GM11168 (cell line): ENCODE measurements around the gene FCHSD2.

Experiments used
- in situ Hi-C: fragments of 300-500 bp; cut with MboI; formaldehyde crosslinking; loops from one replicate; pipeline ENCODE4 v1.12.0; 2022; ENCODE audit warnings: low sequenced_read_pairs; ENCODE audit not compliant: unreplicated experiment

FCHSD2 gene

DNA sequence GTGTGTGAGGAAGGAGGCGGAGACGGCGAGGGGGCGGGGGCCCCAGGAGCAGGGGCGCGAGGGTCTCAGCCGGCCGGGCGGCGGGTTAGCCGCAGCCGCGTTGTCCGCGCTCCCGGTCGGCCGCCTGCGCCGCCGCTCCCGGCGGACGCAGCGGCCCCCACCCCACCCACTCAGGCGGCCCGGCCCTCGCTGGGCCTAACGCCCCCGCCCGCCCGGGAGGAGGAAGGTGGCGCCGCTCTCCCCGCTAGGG, at the start of gene FCHSD2:
TSS of gene FCHSD2 (minus strand) at position 191 of the 250 bp plus-strand sequence. CDS start 441 bp downstream, outside the sequence.
- in situ Hi-C loops: no loop called here

DNA sequence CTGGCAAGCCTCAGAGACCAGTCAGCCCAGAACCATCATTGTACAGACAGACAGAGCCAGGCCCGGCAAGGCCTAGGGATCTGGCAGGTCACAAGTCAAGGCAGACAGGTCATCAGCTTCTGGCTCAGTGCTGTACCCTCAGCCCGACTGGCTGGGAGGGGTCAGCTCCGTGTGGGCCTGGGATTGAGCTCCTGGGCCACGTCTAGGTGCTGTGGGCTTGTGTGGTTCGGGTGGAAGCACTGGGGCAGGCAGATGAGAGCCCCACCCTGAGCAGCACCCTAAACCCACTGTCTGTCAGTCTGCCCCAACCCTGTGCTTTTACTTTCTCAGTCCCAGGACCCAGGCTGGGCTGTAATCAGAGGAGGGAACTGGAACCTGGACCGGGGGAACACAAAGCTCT, 49.0 kb upstream of the FCHSD2 start:
- in situ Hi-C loops: no loop called here

DNA sequence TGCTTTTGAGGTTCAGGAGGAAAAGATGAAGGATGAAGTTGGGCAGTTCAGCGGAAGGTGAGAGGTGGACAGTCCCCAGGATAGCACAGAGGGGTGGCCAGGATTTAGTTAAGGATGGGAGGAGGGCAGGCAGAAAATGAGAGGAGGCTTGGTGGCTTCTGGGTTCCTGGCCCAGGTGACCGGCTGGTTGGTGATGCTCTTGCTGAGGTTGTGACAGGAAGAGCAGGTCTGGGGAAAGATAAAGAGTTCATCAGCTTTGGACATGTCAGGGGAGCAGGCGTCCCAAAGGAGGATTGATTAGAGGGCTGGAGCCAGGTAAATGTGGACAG, 48.4 kb upstream of the FCHSD2 start:
- in situ Hi-C loops: no loop called here

DNA sequence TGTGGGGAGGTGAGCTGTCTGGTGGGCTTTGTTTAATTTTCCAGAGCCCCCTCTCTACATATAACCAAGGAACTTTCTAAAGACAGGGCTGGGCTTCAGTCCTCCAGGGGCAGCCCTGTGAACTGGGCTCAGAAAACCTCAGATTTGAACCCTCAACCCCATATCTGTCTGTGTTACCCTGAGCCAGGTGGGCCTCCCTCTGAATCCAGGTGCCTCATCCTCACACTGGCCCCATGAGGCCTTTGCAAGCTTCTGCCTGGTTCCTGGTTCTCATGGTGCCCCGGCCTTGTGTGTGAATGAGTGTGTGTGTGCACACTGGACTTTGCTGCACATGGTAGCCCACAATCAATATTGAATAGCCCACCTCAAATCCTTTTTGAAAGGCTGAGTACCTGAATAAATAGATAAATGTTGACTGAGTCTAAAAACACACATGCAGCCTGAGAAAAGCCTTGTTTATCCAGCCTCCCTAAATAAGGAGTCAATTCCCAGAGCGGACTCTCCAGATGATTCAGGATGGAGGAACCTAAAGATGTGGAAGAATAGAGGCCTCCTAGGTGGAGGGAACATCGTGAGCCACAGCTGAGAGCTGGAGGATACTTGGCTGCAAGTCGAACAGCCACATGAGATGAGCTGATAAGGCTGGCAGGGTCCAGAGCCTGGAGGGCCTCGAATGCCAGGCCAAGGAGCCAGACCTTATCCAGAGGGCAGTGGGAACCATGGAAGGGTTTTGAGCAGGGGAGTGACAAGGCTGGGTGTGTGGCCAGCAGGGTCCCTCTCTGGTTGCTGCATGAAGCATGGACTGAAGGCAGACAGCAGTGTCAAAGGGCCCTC, 47.8 kb upstream of the FCHSD2 start:
- in situ Hi-C loops: loop anchor here (5.0 kb wide), 1 partner anchor 52 kb away; no protein-coding TSS in a partner anchor

- in situ Hi-C loops: loop anchor here (5.0 kb wide), 1 partner anchor 53 kb away; no protein-coding TSS in a partner anchor
Measured at GRCh38 chr11:73189315-73189714, 47.2 kb upstream of the FCHSD2 start.

DNA sequence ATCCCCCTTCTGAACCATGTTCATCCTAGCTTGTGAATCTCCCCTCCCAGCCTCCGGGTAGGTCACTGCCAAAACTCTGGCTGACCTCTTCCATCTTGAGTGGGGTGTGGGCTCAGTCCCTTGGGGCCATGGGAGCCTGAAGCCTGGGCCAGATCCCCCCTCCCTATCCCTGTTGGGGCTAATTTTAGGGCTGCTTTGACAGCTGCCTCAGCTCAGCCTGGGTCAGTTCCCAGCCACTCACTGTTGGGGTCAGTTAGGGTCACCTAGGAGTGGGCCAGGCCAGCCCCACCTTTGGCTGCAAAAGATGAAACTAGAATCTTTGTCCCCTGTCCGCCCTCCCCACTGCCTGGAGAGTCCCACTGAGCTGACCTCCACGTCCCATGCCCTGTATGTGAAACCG, 46.2 kb upstream of the FCHSD2 start:
- in situ Hi-C loops: loop anchor here (5.0 kb wide), 1 partner anchor 54 kb away; no protein-coding TSS in a partner anchor

- in situ Hi-C loops: loop anchor here (5.0 kb wide), 1 partner anchor 54 kb away; no protein-coding TSS in a partner anchor
Measured at GRCh38 chr11:73187854-73188253, 45.7 kb upstream of the FCHSD2 start.

- in situ Hi-C loops: loop anchor here (5.0 kb wide), 1 partner anchor 55 kb away; no protein-coding TSS in a partner anchor
Measured at GRCh38 chr11:73186886-73187285, 44.8 kb upstream of the FCHSD2 start.

- in situ Hi-C loops: loop anchor here (5.0 kb wide), 1 partner anchor 56 kb away; no protein-coding TSS in a partner anchor
Measured at GRCh38 chr11:73186294-73186850, 44.3 kb upstream of the FCHSD2 start.

DNA sequence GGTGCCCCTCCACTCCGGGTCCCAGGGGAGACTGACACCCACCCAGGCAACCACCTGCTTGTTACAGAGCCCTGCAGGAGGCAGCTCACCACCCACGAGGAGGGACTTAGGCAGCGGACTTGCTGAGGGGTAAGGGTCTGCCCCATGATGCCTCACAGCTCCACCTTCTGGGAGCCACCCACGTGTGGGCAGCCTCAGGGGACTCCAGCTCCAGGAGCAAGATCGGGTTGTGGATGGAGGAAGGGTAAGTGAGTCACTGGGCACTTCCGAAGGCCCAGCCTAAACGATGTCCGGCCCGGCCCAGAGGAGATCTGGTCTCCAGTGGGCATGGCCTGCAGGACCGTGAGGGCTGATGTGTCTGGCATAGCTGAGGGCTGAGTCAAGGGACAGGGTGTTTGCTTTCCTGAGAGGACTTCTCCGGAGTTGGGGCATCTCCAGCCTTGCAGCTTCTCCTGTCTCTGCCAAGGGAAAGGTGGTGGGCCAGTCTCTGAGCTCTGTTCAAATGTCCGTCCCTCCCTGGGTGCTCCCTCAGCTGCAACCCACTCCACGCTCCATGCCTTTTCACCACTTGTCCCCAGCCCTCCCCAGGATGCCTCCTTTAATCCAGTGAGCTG, 43.7 kb upstream of the FCHSD2 start:
- in situ Hi-C loops: loop anchor here (5.0 kb wide), 1 partner anchor 57 kb away; no protein-coding TSS in a partner anchor

DNA sequence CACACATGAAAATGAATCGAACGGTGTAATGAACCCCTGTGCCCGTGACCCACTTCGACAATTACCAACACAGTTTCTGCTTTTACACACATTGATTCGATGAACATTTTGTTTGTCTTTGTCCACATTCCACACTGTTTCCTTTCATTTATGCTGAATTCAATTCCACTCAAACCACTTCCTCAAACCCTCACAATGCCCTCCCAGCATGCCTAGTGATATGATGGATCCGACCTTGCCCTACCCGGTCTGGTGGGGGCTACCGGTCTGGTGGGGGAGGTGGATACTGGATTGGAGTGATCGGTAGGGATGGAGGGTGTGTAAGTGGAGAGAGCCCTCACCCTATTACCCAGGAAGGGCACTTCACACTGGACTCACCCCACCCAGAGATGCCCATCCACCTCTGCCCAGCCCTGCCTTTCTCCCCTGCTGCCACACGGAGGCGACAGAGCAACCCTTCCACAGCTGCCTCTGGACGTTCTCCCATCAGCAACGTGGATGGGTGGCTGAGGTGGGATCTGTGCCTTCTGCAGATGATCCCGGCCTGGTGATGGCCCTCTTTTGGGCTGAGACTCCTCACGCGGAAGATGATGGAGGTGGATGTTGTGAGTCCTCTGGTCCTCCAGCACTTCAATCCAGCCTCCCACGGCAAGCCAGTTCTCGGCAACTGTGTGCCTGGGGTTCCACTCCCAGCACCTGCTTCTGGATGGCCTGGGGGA, 43.0 kb upstream of the FCHSD2 start:
- in situ Hi-C loops: loop anchor here (5.0 kb wide), 1 partner anchor 57 kb away; no protein-coding TSS in a partner anchor

- in situ Hi-C loops: no loop called here
Measured at GRCh38 chr11:73182824-73183321, 40.8 kb upstream of the FCHSD2 start.

DNA sequence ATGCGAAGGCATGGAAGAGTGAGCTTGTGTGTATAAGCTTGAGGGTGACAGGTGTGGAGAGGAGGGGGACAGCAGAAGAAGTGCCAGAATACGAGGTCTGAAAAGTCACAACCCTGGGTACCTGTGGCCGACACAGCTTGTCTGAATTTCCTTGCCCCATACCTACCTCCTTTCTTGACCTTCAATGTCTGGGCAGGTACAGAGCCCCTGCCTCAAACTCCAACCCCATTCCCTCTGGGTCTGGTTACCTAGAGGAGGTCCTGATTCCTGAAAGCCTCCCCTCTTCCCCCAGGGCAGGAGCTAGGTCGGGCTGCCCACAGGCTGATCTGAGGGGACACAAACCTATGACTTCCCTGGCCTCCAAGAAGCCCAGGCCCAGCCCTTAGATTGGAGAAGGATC, 36.6 kb upstream of the FCHSD2 start:
- in situ Hi-C loops: loop anchor here (10.0 kb wide), 1 partner anchor 344 kb away; no protein-coding TSS in a partner anchor

DNA sequence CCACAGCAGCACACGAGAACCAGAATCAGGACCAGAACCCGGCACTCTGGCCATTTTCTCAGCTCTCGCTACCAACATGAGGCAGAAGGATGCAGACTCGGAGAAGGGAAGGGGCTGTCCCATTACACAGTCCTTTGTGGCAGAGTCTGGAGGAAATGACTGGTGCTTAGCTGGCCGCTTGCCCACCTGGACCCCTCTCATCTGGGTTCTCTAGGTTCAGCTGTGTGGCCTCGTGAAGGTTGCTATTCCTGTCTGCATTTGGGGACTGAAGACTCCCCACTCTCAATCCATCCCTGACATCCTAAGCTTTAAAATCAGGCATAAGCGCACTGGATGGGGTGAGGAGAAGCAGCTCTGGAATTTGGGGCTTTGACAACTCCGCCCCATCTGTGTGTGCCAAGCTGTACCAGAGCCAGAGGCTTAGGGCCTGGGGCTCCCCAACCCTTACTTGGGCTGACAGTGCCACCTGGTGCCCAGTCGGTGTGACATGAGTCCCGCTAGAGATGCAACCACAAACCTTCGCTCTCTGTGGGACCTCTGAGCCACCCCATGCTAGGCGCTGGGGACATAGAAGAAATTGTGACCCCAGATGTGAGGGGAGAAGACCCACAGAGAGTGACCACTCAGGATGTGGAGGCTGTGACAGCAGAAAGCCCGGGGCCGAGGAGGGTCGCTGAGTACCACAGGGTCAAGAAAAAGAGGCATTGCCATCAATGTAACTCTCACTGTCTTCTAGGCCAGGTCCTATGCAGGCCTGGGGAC, 35.8 kb upstream of the FCHSD2 start:
- in situ Hi-C loops: loop anchor here (10.0 kb wide), 1 partner anchor 343 kb away; no protein-coding TSS in a partner anchor

DNA sequence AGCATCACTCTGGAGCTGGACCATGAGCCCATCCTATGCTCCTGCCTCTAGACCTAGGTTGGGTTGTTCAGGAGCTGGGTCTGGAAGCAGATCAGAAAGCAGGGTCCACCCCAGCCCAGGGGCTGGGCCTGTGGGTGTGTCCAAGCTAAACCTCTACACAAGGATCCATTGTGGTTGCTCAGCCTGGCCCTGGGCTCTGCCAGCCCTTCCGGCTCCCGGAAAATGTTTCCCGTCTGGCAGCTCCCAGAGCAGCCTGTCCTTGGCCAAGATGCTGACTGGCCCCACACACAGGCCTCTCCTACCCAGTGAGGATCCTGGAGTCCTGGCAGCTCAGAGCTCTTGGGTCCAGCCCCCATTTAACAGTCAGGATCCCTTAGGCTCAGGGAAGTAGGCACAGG, 35.3 kb upstream of the FCHSD2 start:
- in situ Hi-C loops: loop anchor here (10.0 kb wide), 1 partner anchor 343 kb away; no protein-coding TSS in a partner anchor

GRCh38 chr11:73176874-73177155, 34.7 kb upstream of the FCHSD2 start:
- in situ Hi-C loops: loop anchor here (10.0 kb wide), 1 partner anchor 342 kb away; no protein-coding TSS in a partner anchor

- in situ Hi-C loops: loop anchor here (10.0 kb wide), 1 partner anchor 342 kb away; no protein-coding TSS in a partner anchor
Measured at GRCh38 chr11:73176145-73176873, 34.2 kb upstream of the FCHSD2 start.

GRCh38 chr11:73175551-73176144, 33.5 kb upstream of the FCHSD2 start:
- in situ Hi-C loops: loop anchor here (10.0 kb wide), 1 partner anchor 341 kb away; no protein-coding TSS in a partner anchor

- in situ Hi-C loops: loop anchor here (10.0 kb wide), 1 partner anchor 340 kb away; no protein-coding TSS in a partner anchor
Measured at GRCh38 chr11:73174495-73174791, 32.3 kb upstream of the FCHSD2 start.
